ENCODE results near the gene PPP1R1C.

PPP1R1C gene

GRCh38 chr2:182117196-182117595 lies 131.5 kb downstream of the PPP1R1C start:
- DNase-seq, result no peak

DNA sequence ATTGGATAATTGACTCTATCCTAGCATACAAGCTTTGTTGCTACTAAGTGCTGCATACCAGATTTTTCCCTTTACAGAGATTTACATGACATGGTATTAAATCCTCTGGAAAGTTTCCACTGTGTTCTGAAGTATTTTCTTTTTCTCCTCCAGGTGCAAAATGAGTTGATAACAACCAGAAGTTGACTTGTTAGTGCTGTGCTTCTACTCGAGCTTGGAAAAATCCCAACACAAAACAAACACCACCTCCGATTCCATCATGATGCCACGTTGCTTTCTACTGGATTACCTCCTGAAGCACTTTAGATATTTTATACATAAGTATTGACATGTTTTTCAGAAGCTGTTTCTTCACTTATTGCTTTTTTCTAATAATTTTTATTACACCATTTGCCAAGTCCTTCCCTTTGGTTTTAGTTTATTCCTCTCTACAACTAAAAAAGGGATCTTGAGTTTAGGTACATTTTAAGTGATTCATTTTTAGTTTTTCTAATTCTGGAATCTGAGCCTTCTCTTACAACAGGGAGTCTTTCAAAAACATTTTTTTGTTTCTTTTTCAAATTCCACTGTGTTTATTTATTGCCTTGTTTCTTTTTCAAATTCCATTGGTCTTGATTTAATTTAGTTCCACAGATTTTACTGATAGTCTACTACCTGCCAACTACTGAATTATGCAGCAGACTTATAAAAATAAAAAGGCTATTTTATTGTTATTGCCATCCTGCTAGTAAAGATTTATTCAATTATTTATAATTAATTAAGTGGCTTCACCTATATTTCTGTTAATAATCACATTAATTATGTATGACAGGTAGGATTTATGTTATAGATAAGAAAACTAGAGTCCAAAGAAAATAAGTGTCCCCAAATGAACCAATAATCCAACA lies 143.4 kb downstream of the PPP1R1C start:
- no peak for DNase-seq

- no peak for DNase-seq
These were observed 147.0 kb downstream of the PPP1R1C start for GRCh38 chr2:182132605-182133004.

DNA sequence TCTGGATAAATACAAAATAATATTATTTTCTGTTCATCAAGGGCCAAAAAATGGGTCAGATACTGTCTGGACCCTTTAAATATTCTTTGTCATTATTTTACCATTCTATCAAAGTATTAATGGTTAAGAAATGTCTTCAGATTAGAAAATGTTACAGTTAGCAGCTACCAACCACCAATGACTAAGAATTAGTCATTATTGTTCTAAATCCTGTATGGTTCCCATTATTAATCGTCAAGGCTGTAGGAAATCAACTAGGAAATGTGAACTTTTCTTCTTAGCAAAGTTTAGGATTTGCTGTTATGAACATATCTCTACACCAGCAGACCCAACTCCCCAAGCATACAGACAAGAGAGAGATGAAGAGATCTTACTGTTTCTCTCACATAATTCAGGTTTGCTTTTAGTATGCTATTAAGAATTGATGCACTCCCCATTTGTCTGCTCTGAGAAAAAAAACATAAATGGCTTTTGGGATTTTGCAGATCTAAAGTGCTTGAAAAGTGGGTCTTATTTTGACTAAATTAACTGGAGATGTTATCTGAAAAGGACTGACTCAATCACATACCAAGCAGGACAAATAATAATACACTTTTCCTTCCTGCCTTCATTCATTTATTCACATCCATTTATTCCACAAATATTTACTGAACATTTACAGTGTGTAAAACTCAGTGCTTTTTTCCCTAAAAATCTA lies 147.7 kb downstream of the PPP1R1C start:
- no peak for DNase-seq

GRCh38 chr2:182134201-182134600 lies 148.5 kb downstream of the PPP1R1C start:
- DNase-seq, result no peak

DNA sequence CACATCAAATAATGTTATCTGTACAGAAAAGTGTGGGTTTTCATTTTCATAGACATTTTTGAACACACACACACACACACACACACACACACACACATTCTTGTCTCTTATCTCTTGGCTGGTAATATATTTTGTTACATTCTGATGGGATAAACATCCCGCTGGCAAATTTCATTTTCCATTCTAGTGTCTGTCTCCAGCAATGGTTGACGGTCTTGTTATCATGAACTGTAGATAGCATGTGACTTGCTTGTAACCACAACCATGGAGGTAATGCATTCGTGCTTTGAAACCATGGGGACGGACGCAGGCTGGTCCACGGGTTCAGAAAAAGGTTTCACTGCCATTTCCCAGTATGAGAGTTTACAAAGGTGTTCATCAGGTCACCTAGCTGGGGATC lies 156.4 kb downstream of the PPP1R1C start:
- DNase-seq, result no peak

- DNase-seq, result no peak
These were observed 158.6 kb downstream of the PPP1R1C start for GRCh38 chr2:182144041-182144775.

- no peak for DNase-seq
These were observed 159.1 kb downstream of the PPP1R1C start for GRCh38 chr2:182144776-182145165.

DNA sequence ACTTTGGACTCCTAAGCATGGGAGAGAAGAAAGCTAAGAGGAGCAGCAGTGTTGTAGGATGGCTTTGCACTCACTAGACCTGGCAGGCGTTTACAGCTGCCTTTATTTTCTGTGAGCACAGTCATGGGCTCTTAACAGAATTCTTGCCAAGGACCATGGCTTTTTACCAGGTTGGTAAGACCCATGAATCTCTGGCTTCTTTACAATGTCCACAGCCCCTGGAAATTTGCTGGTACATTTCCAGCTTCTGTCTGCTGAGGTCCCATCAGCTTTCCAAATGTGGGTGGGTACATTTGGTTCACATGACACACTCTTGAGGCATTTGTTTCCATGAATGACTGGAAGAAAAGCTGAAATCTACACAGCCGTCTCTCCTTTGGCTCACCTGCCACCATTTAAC lies 162.7 kb downstream of the PPP1R1C start:
- no peak for DNase-seq

- no peak for DNase-seq
These were observed 178.2 kb downstream of the PPP1R1C start for GRCh38 chr2:182163878-182164277.

DNA sequence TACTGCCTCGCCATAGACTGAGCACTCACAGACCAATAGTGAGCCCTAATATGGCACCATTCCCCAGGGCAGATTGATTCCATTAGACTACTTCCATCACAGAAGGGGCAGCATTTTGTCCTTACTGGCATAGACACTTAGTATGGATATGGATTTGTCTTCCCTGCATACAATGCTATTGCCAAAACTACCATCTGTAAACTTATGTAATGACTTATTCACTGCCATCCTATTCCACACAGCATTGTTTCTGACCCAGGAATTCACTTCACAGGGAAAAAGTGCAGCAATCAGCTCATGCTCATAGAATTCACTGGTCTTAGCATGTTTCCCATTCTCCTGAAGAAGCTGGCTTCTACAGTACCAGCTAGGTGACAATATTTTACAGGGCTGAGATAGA lies 179.0 kb downstream of the PPP1R1C start:
- no peak for DNase-seq

- DNase-seq, result no peak
These were observed 179.5 kb downstream of the PPP1R1C start for GRCh38 chr2:182165202-182165601.

DNA sequence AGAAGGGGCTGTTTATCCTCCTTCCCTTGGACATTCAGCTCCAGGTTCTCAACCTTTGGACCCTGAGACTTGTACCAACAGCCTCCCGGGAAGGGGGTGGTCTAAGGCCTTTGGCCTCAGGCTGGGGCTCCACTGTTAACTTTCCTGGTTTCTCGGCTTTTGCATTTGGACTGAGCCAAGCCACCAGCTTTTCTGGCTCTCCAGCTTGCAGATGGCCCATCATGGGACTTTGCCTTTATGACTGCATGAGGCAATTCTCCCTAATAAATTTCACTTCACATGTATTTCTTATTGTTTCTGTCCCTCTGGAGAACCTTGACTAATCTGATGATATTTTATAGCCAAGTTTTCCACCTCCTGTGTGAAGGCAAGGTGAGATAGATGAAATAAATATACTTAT lies 180.8 kb downstream of the PPP1R1C start:
- no peak for DNase-seq

DNA sequence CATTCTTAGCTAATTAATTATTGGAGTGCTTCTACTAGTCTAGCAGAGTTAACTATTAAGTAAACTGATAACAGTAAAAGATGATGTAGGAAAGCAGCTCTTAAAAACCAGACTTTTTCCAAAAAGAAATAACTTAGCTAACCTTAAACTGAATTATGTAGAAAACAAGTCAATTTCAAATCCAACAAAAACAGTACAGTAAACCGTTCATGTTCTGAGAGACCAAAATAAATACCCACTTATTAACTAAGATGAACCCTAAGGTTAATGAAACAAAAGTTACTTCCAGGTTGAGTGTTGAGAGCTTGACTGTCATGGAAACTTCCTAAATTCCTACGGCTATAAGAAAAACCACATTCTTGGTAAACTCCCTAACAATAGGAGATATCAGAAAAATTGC lies 181.2 kb downstream of the PPP1R1C start:
- no peak for DNase-seq

Data from CD4-positive, alpha-beta T cell treated with Interferon alpha-2 for 1 hour (primary cell).